ENCODE measurements around the gene PIEZO2. TPM values are rescaled to one million over a fixed set of nuclear protein-coding genes. Genes with fewer than 3 reads are reported as not detected.

The PIEZO2 gene
- total RNA-seq, 4 donors from 2014 or later, result 0.68 to 2.2 (median 1.1) TPM

GRCh38 chr18:10907749-10908148 lies 241.6 kb downstream of the PIEZO2 start:
- no peak for TF ChIP-seq POLR2AphosphoS5 (IDR thresholded peaks at IDR 0.05)
- no peak for TF ChIP-seq CTCF (IDR thresholded peaks at IDR 0.05)
- TF ChIP-seq EP300 (IDR thresholded peaks at IDR 0.05), result no peak

GRCh38 chr18:10901329-10901728 lies 248.0 kb downstream of the PIEZO2 start:
- DNase-seq (ENCODE audit: low spot score in 2 of 2), result no peak
- WGBS, result 87% methylated on average over 2 of the region's 2 CpGs

More at GRCh38 chr18:10907749-10908148, 241.6 kb downstream of the PIEZO2 start:
- H3K27ac ChIP-seq, result no peak overlapping the region
- no peaks in the 10 kb centered on the region for H3K9me3 ChIP-seq
- H3K36me3 ChIP-seq, result no peaks in the 10 kb centered on the region
- no peaks in the 10 kb centered on the region for H3K27me3 ChIP-seq
- H3K4me1 ChIP-seq, result no peaks in the 10 kb centered on the region
- no peak overlapping the region for H3K4me3 ChIP-seq
- DNase-seq (ENCODE audit: low spot score in 2 of 2), result no peak
- 65% methylated on average over 1 of the region's 1 CpG for WGBS

GRCh38 chr18:10900435-10900834 lies 248.9 kb downstream of the PIEZO2 start:
- Histone ChIP-seq H3K4me1 (no peaks in the 10 kb centered on the region), H3K4me3 (no peak overlapping the region), H3K27me3 (no peaks in the 10 kb centered on the region), H3K36me3 (no peaks in the 10 kb centered on the region), H3K27ac (no peak overlapping the region), H3K9me3 (no peaks in the 10 kb centered on the region)
- TF ChIP-seq EP300 (IDR thresholded peaks at IDR 0.05) (no peak), POLR2A (IDR thresholded peaks at IDR 0.05) (no peak)
- DNase-seq (ENCODE audit: low spot score in 2 of 2), result no peak
- WGBS, result 84% methylated on average over 4 of the region's 4 CpGs

More at GRCh38 chr18:10901329-10901728, 248.0 kb downstream of the PIEZO2 start:
- TF ChIP-seq POLR2A (IDR thresholded peaks at IDR 0.05) (no peak), CTCF (IDR thresholded peaks at IDR 0.05) (no peak), EP300 (IDR thresholded peaks at IDR 0.05) (no peak), POLR2AphosphoS5 (IDR thresholded peaks at IDR 0.05) (no peak)
- Histone ChIP-seq H3K27ac (no peak overlapping the region), H3K4me3 (no peak overlapping the region), H3K36me3 (no peaks in the 10 kb centered on the region), H3K27me3 (no peaks in the 10 kb centered on the region), H3K4me1 (no peaks in the 10 kb centered on the region), H3K9me3 (no peaks in the 10 kb centered on the region)

- Histone ChIP-seq H3K4me1 (no peaks in the 10 kb centered on the region), H3K27ac (no peak overlapping the region), H3K36me3 (no peaks in the 10 kb centered on the region), H3K27me3 (no peaks in the 10 kb centered on the region), H3K4me3 (no peak overlapping the region), H3K9me3 (no peaks in the 10 kb centered on the region)
- no peak for DNase-seq (ENCODE audit: low spot score in 2 of 2)
- TF ChIP-seq EP300 (IDR thresholded peaks at IDR 0.05) (no peak), CTCF (IDR thresholded peaks at IDR 0.05) (no peak), POLR2AphosphoS5 (IDR thresholded peaks at IDR 0.05) (no peak), POLR2A (IDR thresholded peaks at IDR 0.05) (no peak)
- WGBS, result 94% methylated on average over 1 of the region's 1 CpG
These were observed 249.9 kb downstream of the PIEZO2 start for GRCh38 chr18:10899481-10899880.

GRCh38 chr18:10898417-10898974 lies 250.9 kb downstream of the PIEZO2 start:
- Histone ChIP-seq H3K27ac (no peak overlapping the region), H3K9me3 (no peaks in the 10 kb centered on the region), H3K27me3 (no peaks in the 10 kb centered on the region), H3K4me1 (no peaks in the 10 kb centered on the region), H3K4me3 (no peak overlapping the region), H3K36me3 (no peaks in the 10 kb centered on the region)
- DNase-seq (ENCODE audit: low spot score in 2 of 2), result no peak
- TF ChIP-seq EP300 (IDR thresholded peaks at IDR 0.05) (no peak), POLR2AphosphoS5 (IDR thresholded peaks at IDR 0.05) (no peak), POLR2A (IDR thresholded peaks at IDR 0.05) (no peak), CTCF (IDR thresholded peaks at IDR 0.05) (no peak)
- 80% methylated on average over 4 of the region's 4 CpGs for WGBS

- TF ChIP-seq POLR2AphosphoS5 (IDR thresholded peaks at IDR 0.05), result no peak
- TF ChIP-seq EP300 (IDR thresholded peaks at IDR 0.05), result no peak
- TF ChIP-seq POLR2A (IDR thresholded peaks at IDR 0.05), result no peak
- TF ChIP-seq CTCF (IDR thresholded peaks at IDR 0.05), result no peak
- no peaks in the 10 kb centered on the region for H3K4me1 ChIP-seq
- WGBS, result 78% methylated on average over 3 of the region's 3 CpGs
- H3K27ac ChIP-seq, result no peak overlapping the region
- H3K36me3 ChIP-seq, result no peaks in the 10 kb centered on the region
- no peak for DNase-seq (ENCODE audit: low spot score in 2 of 2)
- no peaks in the 10 kb centered on the region for H3K9me3 ChIP-seq
- no peaks in the 10 kb centered on the region for H3K27me3 ChIP-seq
- H3K4me3 ChIP-seq, result no peak overlapping the region
These were observed 252.5 kb downstream of the PIEZO2 start for GRCh38 chr18:10896851-10897250.
